ENCODE data around the gene GBP3.

- TF ChIP-seq CTCF (IDR thresholded peaks at IDR 0.05) (no peak), POLR2A (IDR thresholded peaks at IDR 0.05) (no peak)
Measured at GRCh38 chr1:89060091-89060490, 37.4 kb upstream of the GBP3 start.
